Activated gamma-delta T cell (primary cell): Measurements from ENCODE around the gene UBE2B.

Experiments used
- DNase-seq: peaks from one replicate; lab custom pipeline; 2025; lab: John Stamatoyannopoulos, UW

Gene UBE2B

DNA sequence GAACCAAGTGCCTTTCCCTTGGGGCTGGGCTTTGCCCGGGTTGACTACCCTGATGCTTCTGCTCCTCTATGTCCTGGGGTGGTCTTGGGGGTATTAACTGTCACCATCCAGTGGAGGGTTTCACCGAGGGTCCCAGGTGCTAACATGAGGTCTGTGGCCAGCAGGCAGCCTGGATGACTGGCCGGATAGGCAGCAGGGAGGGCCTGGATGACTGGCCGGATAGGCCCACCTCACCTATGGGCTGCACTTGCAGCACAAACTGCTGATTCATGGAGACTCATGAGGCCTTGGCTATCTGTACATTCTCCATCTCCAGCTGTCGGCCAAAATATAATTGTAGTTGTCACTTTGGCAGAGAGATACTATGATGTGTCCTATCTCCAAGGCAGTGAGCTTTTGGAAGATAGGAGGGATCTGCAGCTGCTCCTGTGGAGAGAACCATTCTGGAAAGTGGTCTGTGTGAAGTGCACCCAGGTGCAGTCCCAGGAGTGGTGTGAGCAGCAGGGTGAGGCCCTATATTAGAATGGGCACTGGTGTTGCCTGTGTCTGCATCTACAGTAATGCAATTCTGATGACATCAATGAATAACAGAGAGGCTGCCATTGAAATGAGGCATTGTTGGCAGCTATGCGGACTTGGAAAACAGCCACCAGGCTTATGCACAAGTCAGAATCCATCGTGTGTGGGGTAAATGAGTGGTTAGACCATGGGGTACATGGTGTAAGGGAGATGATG, 66.6 kb downstream of the UBE2B start:
- no peak for DNase-seq

DNA sequence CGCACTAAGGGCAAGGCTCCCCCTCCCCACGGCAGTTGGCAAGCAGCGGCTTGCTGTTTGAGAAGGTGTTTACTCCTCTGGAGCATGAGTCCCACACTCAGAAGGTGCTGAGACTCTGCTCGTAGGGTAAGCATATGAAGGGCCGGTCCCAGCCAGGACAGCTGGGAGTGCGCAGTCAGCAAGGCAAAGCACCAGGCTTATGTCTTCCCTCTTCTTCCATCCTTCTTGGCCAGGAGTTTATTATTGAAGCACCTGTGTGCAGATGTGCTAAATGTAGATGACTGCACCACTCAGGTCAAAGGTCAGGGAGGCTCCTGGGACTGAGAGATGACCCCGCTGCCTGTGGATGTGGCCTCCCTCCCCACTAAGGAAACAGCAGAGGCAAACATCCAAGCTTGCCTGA, 67.4 kb downstream of the UBE2B start:
- DNase-seq, result no peak

DNA sequence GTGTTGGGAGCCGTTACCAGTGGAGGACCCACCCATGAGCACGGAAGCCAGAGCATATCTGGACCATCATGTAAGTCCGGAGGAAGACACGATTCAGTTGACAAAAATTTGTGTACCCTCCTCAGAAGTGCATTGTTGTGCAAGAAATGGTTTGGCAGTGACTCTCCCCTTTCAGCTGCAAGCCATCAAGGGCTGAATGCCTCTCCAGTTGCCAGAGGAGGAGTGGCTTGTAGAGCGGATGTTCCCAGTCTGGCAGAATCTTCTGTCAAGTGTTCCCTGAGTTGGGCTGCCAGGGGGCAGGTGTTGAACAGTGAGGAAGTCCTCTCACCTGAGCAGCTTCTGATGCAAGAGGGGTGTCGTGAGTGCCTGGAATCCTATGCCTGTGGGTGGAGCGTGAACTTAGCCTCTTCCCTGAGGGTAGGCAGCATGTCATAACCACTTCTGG, 67.9 kb downstream of the UBE2B start:
- no peak for DNase-seq

DNA sequence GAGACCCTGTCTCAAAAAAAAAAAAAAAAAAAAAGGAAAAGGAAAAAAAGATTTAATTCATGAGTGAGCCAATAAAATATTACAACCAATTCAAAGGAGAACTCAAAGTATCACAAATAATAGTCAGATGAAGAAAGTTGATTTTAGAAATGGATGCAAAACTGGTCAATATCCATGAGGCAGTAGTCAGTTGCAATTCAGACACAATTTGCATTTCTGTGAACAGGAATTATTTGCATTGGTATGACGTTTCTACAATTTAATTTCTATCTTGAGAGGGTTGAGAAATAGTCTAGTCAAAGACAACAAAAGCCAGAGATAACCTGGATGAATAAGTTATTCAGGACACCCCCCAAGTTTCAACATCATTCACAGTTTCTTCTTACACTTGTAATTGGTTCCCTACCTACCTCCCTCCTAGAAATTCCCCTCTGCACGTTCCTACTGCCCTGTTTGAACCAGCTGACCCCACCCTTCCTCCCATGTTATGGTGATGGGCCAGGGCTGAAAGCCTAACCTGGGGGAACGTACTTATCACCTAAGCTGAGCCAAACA, 68.9 kb downstream of the UBE2B start:
- no peak for DNase-seq
